HepG2 (cell line): ENCODE data around the gene DPY30. TPM values are rescaled to one million over a fixed set of nuclear protein-coding genes. Genes with fewer than 3 reads are reported as not detected.

ENCODE experiments used
- ATF2 ChIP-seq: sonication (generic); formaldehyde crosslinking; IDR thresholded peaks from 2 replicates; pipeline ENCODE4 v1.4.0; 2020; ENCODE audit warnings: missing genetic modification reagents
- BATF2 ChIP-seq: sonication (generic); formaldehyde crosslinking; IDR thresholded peaks from 2 replicates; pipeline ENCODE4 v1.8.0; 2022; ENCODE audit warnings: mild to moderate bottlenecking, missing genetic modification reagents, moderate library complexity
- CHD4 ChIP-seq: fragments of 200-600 bp; sonication (generic); IDR thresholded peaks from 2 replicates; pipeline ENCODE4 v1.7.0; 2017; ENCODE audit warnings: mild to moderate bottlenecking, low read length, borderline replicate concordance
- E2F1 ChIP-seq: sonication (generic); formaldehyde crosslinking; IDR thresholded peaks from 2 replicates; pipeline ENCODE4 v1.5.0; 2020; ENCODE audit warnings: missing genetic modification reagents
- HBP1 ChIP-seq: IDR thresholded peaks from 2 replicates; pipeline ENCODE4 v1.6.1; 2016; ENCODE audit warnings: low read depth, control low read depth
- HIVEP1 ChIP-seq: sonication (generic); formaldehyde crosslinking; IDR thresholded peaks from 2 replicates; pipeline ENCODE4 v1.4.0; 2020; ENCODE audit warnings: mild to moderate bottlenecking, missing genetic modification reagents
- HNF4A ChIP-seq: sonication (generic); formaldehyde crosslinking; IDR thresholded peaks from 2 replicates; pipeline ENCODE4 v1.4.0; 2020; ENCODE audit warnings: missing genetic modification reagents
- HNRNPK ChIP-seq: fragments of 200-400 bp; formaldehyde crosslinking; IDR thresholded peaks from 2 replicates; pipeline ENCODE4 v1.6.1; 2018; ENCODE audit warnings: low read length, low read depth, moderate library complexity, mild to moderate bottlenecking; ENCODE audit not compliant: poor library complexity, severe bottlenecking
- HNRNPLL ChIP-seq: fragments of 200-400 bp; formaldehyde crosslinking; IDR thresholded peaks from 2 replicates; pipeline ENCODE4 v1.6.1; 2017; ENCODE audit warnings: mild to moderate bottlenecking, low read depth, low read length; ENCODE audit not compliant: poor library complexity, severe bottlenecking
- KAT2B ChIP-seq: fragments of 150-350 bp; IDR thresholded peaks from 2 replicates; pipeline ENCODE4 v1.6.1; 2014; ENCODE audit warnings: low read depth, low read length, borderline replicate concordance
- LCORL ChIP-seq, 2 experiments: fragments of 450-650 bp in 1 of 2; sonication (generic) in 1 of 2; formaldehyde crosslinking in 1 of 2; IDR thresholded peaks; 2 replicates each; pipeline versions ENCODE4 v1.5.0 to v1.6.1; 2017 to 2020; ENCODE audit warnings: antibody characterized with exemption in 1 of 2, missing genetic modification reagents in 1 of 2
- MED13 ChIP-seq: sonication (generic); formaldehyde crosslinking; IDR thresholded peaks from 2 replicates; pipeline ENCODE4 v1.5.0; 2020; ENCODE audit warnings: missing genetic modification reagents
- RARA ChIP-seq: IDR thresholded peaks from 2 replicates; pipeline ENCODE4 v1.6.1; 2016; ENCODE audit warnings: missing genetic modification reagents, missing compliant biosample characterization
- SALL1 ChIP-seq: sonication (generic); formaldehyde crosslinking; IDR thresholded peaks from 2 replicates; pipeline ENCODE4 v1.8.0; 2022; ENCODE audit warnings: mild to moderate bottlenecking, missing genetic modification reagents
- SALL2 ChIP-seq: sonication (generic); formaldehyde crosslinking; IDR thresholded peaks from 2 replicates; pipeline ENCODE4 v1.8.1; 2023; ENCODE audit warnings: mild to moderate bottlenecking, missing genetic modification reagents, inconsistent platforms
- TCF7 ChIP-seq: sonication (generic); IDR thresholded peaks from 2 replicates; pipeline ENCODE4 v1.6.1; 2016; ENCODE audit warnings: antibody characterized with exemption, low read depth
- XRCC5 ChIP-seq: fragments of 200-400 bp; formaldehyde crosslinking; optimal IDR thresholded peaks from 2 replicates; pipeline ENCODE3; 2017; ENCODE audit warnings: mild to moderate bottlenecking, low read length
- ZFYVE20 ChIP-seq: sonication (generic); formaldehyde crosslinking; IDR thresholded peaks from 2 replicates; pipeline ENCODE4 v1.8.0; 2023; ENCODE audit warnings: low read depth, mild to moderate bottlenecking, moderate library complexity, missing genetic modification reagents, borderline replicate concordance
- ZNF251 ChIP-seq: sonication (generic); formaldehyde crosslinking; IDR thresholded peaks from 2 replicates; pipeline ENCODE4 v1.9.0; 2021; ENCODE audit warnings: mild to moderate bottlenecking, missing genetic modification reagents
- ZNF260 ChIP-seq: sonication (generic); formaldehyde crosslinking; IDR thresholded peaks from 2 replicates; pipeline ENCODE4 v1.4.0; 2020; ENCODE audit warnings: missing genetic modification reagents, low read depth, mild to moderate bottlenecking, borderline replicate concordance
- ZNF274 ChIP-seq: sonication (generic); formaldehyde crosslinking; IDR thresholded peaks from 2 replicates; pipeline ENCODE4 v1.5.1; 2020; ENCODE audit warnings: mild to moderate bottlenecking, missing genetic modification reagents
- polyA plus RNA-seq, 8 experiments: library from polyadenylated mRNA; depleted of rRNA in 3 of 8; stranded (reverse) in 7 of 8; unstranded in 1 of 8; fragments of >200 nt; fragmentation: Illumina TruSeq in 4 of 8; extraction: Trizol in 4 of 8; gene quantifications; 2 replicates each; pipeline versions ENCODE4 v1.2.1 to v1.2.3, GENCODE V29; 2011 to 2016; ENCODE audit warnings: low read depth in 4 of 8, missing spikeins in 1 of 8, mixed read lengths in 1 of 8; ENCODE audit not compliant: insufficient read depth in 1 of 8
- total RNA-seq, 5 experiments: library from RNA; depleted of rRNA; stranded (reverse); fragments of >200 nt; fragmentation: Illumina TruSeq; extraction: Trizol; gene quantifications; 2 replicates each; pipeline ENCODE4 v1.2.3, GENCODE V29; 2016; ENCODE audit warnings: low read depth in 1 of 5
- TF ChIP-seq, protein P1 (sequence below): sonication (generic); formaldehyde crosslinking; IDR thresholded peaks from 2 replicates; pipeline ENCODE4 v1.4.0; 2020; ENCODE audit warnings: missing genetic modification reagents

Gene DPY30
- total and polyA plus RNA-seq, 2 of the 13 experiments (the other 11 are each of a cell fraction or from before 2014, with no cell fraction given): 98.1 to 118 TPM

DNA sequence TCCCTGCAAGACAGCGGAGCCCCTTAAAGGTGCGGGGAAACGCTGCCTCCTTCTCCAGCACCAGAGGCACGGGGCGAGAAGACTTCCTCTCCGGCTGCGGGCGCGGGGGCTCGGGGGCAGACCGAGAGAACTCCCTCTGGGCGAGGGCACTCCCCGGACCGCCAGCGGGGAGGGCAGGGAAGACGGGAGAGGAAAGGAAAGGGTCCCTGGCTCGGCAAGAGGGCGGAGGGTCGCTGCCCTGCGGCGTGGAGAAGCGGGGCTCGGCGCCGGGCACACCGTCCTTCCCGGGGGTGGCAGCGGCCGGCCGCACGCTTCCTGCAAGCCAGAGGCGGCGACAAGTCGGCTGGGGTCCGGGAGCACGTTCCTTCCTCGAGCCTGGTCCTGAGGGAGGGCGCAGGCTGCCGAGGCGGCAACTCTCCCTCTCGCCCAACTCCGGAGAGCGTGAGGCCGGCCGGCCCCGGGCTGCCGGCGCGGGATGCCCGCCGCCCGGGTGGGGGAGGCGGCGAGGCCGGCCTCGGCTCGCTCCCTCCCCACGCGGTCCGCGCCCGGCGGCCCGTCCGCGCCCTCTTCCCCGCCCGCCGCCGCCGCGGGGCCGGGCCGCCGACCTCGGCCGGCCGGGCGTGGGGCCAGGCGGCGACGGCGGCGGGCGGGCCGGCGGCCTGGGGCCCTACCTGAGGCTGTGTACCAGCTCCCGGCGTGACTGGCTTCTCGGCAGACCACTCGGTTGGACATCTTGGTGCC lies 29.9 kb downstream of the DPY30 start (continued):
- TF ChIP-seq ATF2: no peak
- peak; percentile 54 for TF ChIP-seq HNRNPLL
- peak; percentile 31; the same call in 1 of the 2 replicates for TF ChIP-seq ZNF274 (CRISPR knock-in tag)
- TF ChIP-seq HBP1 (CRISPR knock-in tag): peak; percentile 89
- 0 out of 2 replicates have a peak, but pooled peaks have one; percentile 43 for TF ChIP-seq HIVEP1
- 0 out of 2 replicates have a peak, but pooled peaks have one; percentile 45 for TF ChIP-seq MED13 (CRISPR knock-in tag)
- TF ChIP-seq E2F1 (CRISPR knock-in tag): no peak
- 0 out of 2 replicates have a peak, but pooled peaks have one; percentile 59 for TF ChIP-seq SALL2
- TF ChIP-seq ZFYVE20 (CRISPR knock-in tag): 0 out of 2 replicates have a peak, but pooled peaks have one; percentile 51
- TF ChIP-seq LCORL (IDR thresholded peaks at IDR 0.05): no peak
- TF ChIP-seq LCORL (CRISPR knock-in tag; IDR thresholded peaks at IDR 0.05): no peak
- TF ChIP-seq KAT2B: no peak
- no peak for TF ChIP-seq CHD4
- peak; percentile 3 for TF ChIP-seq HNRNPK
- TF ChIP-seq XRCC5: peak; percentile 25
- TF ChIP-seq HNF4A: no peak
- no peak for TF ChIP-seq ZNF260 (CRISPR knock-in tag)
- no peak for TF ChIP-seq RARA (CRISPR knock-in tag)
- no peak for TF ChIP-seq ZNF251 (CRISPR knock-in tag)
- peak; percentile 40; the same call in 1 of the 2 replicates for TF ChIP-seq SALL1 (CRISPR knock-in tag)
- no peak for TF ChIP-seq BATF2 (CRISPR knock-in tag)
- TF ChIP-seq TCF7: no peak
- TF ChIP-seq, protein P1, sequence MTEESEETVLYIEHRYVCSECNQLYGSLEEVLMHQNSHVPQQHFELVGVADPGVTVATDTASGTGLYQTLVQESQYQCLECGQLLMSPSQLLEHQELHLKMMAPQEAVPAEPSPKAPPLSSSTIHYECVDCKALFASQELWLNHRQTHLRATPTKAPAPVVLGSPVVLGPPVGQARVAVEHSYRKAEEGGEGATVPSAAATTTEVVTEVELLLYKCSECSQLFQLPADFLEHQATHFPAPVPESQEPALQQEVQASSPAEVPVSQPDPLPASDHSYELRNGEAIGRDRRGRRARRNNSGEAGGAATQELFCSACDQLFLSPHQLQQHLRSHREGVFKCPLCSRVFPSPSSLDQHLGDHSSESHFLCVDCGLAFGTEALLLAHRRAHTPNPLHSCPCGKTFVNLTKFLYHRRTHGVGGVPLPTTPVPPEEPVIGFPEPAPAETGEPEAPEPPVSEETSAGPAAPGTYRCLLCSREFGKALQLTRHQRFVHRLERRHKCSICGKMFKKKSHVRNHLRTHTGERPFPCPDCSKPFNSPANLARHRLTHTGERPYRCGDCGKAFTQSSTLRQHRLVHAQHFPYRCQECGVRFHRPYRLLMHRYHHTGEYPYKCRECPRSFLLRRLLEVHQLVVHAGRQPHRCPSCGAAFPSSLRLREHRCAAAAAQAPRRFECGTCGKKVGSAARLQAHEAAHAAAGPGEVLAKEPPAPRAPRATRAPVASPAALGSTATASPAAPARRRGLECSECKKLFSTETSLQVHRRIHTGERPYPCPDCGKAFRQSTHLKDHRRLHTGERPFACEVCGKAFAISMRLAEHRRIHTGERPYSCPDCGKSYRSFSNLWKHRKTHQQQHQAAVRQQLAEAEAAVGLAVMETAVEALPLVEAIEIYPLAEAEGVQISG (CRISPR knock-in tag): no peak
